ENCODE measurements around the gene WDR59.
"Not testable (repeated sequence)": the region's sequence is repeated elsewhere in the genome, so short reads cannot be mapped to it uniquely, and the experiment has no call there.

Gene WDR59, protein sequence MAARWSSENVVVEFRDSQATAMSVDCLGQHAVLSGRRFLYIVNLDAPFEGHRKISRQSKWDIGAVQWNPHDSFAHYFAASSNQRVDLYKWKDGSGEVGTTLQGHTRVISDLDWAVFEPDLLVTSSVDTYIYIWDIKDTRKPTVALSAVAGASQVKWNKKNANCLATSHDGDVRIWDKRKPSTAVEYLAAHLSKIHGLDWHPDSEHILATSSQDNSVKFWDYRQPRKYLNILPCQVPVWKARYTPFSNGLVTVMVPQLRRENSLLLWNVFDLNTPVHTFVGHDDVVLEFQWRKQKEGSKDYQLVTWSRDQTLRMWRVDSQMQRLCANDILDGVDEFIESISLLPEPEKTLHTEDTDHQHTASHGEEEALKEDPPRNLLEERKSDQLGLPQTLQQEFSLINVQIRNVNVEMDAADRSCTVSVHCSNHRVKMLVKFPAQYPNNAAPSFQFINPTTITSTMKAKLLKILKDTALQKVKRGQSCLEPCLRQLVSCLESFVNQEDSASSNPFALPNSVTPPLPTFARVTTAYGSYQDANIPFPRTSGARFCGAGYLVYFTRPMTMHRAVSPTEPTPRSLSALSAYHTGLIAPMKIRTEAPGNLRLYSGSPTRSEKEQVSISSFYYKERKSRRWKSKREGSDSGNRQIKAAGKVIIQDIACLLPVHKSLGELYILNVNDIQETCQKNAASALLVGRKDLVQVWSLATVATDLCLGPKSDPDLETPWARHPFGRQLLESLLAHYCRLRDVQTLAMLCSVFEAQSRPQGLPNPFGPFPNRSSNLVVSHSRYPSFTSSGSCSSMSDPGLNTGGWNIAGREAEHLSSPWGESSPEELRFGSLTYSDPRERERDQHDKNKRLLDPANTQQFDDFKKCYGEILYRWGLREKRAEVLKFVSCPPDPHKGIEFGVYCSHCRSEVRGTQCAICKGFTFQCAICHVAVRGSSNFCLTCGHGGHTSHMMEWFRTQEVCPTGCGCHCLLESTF

GRCh38 chr16:74984529-74985296 lies at the start of gene WDR59:
WDR59 (minus strand) TSS chr16:74985123; CDS start chr16:74985017, 106 bp downstream.
- TF ChIP-seq Cebpa-rat (IDR thresholded peaks at IDR 0.05): no peak
- peak within 1 kb of the TSS; percentile 74 to 100 (median 95) for H3K4me3 ChIP-seq
- peaks cover 18 to 31% (median 24%) of the 10 kb centered on the region in 10 experiments; a peak in 18 of 20 replicates for H3K4me1 ChIP-seq
- H3K27me3 ChIP-seq: no peaks in the 10 kb centered on the region
- peak within 1 kb of the TSS; percentile 74 to 96 (median 85) for H3K4me2 ChIP-seq
- H3K9me3 ChIP-seq (replicated peaks in 1 of 11): no peaks in the 10 kb centered on the region
- H3K36me3 ChIP-seq: 0 out of 22 replicates have a peak, but pooled peaks cover 0 to 5% (median 0%) of the 10 kb centered on the region in 11 experiments
- peak within 1 kb of the TSS; percentile 60 to 92 (median 89); a peak in 21 of 22 replicates for H3K27ac ChIP-seq
- peak within 1 kb of the TSS; percentile 79 to 98 (median 93) for H3K9ac ChIP-seq
- H4K20me1 ChIP-seq: peaks cover 0 to 26% (median 13%) of the 10 kb centered on the region in 11 experiments; a peak in 10 of 22 replicates

DNA sequence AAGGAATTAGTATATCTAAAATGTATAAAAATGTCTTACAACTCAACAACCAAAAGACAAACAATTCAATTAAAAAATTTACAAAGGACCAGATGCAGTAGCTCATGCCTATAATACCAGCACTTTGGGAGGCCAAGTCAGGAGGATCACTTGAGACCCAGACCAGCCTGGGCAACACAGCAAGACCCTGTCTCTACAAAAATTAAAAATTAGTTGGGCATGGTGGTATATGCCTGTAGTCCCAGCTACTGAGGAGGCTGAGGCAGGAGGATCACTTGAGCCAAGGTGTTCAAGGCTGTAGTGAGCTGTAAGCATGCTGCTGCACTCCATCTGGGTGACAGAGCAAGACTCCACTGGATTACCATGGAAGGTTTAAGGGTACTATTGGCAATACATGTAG lies 47.7 kb upstream of the WDR59 start:
- Histone ChIP-seq H3K4me3 (no peak overlapping the region), H3K27me3 (no peaks in the 10 kb centered on the region), H3K27ac (no peak overlapping the region), H3K4me1 (peaks cover 3 to 33% (median 10%) of the 10 kb centered on the region in 10 experiments; a peak in 15 of 20 replicates), H3K4me2 (no peak overlapping the region), H3K9ac (no peak overlapping the region), H3K36me3 (peaks cover 0 to 96% (median 61%) of the 10 kb centered on the region in 11 experiments; a peak in 20 of 22 replicates), H3K9me3 (replicated peaks in 1 of 11) (peaks cover 9 to 85% (median 59%) of the 10 kb centered on the region in 11 experiments; a peak in 21 of 22 replicates), H4K20me1 (peaks cover 0 to 65% (median 11%) of the 10 kb centered on the region in 11 experiments; a peak in 7 of 22 replicates)
- TF ChIP-seq Cebpa-rat (IDR thresholded peaks at IDR 0.05): no peak

- H3K36me3 ChIP-seq: peaks cover 0 to 79% (median 35%) of the 10 kb centered on the region in 11 experiments; a peak in 17 of 22 replicates
- peaks cover 0 to 64% (median 32%) of the 10 kb centered on the region in 11 experiments; a peak in 17 of 22 replicates for H3K9me3 ChIP-seq (replicated peaks in 1 of 11)
- no peak for TF ChIP-seq Cebpa-rat (IDR thresholded peaks at IDR 0.05)
- H4K20me1 ChIP-seq: peaks cover 0 to 78% (median 11%) of the 10 kb centered on the region in 11 experiments; a peak in 8 of 22 replicates
- no peak overlapping the region for H3K9ac ChIP-seq
- H3K27me3 ChIP-seq: no peaks in the 10 kb centered on the region
- H3K27ac ChIP-seq: no peak overlapping the region
- no peak overlapping the region for H3K4me2 ChIP-seq
- H3K4me3 ChIP-seq: no peak overlapping the region
- H3K4me1 ChIP-seq: peaks cover 11 to 49% (median 31%) of the 10 kb centered on the region in 10 experiments; a peak in 18 of 20 replicates
These were observed 44.9 kb upstream of the WDR59 start for GRCh38 chr16:75029854-75030253.

DNA sequence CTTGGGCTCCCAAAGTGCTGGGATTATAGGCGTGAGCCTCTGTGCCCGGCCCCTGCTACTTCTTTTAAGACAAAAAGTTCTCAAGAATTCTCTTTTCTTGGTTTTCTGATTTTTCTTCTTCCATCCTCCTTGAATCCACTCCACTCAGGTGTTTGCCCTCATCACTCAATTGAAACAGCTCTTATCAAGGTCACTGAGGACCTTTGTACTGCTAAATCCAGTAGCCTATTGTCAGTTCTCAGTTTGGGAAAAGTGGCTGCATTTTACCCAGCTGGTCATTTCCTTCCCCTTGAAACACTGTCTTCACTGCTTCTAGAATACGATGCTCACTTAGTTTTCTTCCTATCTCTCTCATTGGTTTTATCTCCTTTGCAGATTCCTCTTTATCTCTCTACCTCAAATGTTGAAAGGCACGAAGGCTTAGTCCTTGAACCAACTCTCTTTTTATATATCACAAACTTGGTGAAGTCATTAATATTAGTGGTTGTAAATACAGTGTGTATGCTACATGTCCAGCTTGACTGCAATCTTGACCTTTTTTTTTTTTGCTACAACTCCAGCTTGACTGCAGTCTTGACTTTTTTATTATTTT lies 43.7 kb upstream of the WDR59 start:
- peaks cover 23 to 59% (median 40%) of the 10 kb centered on the region in 10 experiments for H3K4me1 ChIP-seq

DNA sequence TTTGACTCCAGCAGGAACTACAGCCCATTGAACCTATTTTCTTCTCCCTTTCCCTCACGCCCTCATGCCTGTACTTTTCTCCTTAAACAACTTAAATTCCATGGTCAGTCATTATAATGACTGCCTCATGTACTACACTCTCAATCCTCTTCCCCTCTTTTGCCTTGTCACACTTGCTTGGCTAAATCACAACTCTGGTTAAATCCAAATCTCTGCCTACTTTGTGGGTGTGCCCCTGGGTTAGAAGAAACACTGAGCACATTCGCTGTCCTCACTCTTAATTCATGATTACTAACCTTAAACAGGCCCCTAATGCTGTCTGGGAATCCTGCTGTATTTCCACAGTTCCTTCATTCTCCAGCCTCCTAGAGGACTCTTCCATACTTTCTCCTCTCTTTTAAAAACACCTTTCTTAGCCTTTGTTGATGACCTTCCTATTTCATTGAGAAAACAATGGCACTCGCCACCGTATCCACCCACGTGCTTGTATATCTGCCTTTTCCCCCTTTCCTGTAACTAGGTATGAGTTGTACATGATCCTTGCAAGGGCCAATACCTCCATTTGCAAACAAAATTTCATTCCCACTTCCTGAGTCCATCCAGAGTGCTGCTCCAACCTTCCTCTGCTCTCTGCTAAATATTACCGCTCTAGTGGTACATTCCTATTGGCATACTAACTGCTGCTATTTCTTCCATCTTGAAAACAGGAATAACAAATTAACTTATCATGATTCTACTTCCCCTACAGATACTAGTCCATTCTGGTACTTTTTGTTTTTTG lies 42.8 kb upstream of the WDR59 start:
- peaks cover 0 to 76% (median 4%) of the 10 kb centered on the region in 11 experiments; a peak in 8 of 22 replicates for H4K20me1 ChIP-seq
- H3K27ac ChIP-seq: peak overlapping the region in 5 of 11 experiments; percentile 8 to 41 (median 21); a peak in 2 of 22 replicates

More for the DNA sequence above, 43.7 kb upstream of the WDR59 start:
- Histone ChIP-seq H4K20me1 (peaks cover 0 to 81% (median 8%) of the 10 kb centered on the region in 11 experiments; a peak in 8 of 22 replicates), H3K9me3 (replicated peaks in 1 of 11) (peaks cover 0 to 52% (median 26%) of the 10 kb centered on the region in 11 experiments; a peak in 17 of 22 replicates), H3K27me3 (no peaks in the 10 kb centered on the region), H3K27ac (0 out of 22 replicates have a peak overlapping the region, but pooled peaks of 1 of the 11 experiments have one; percentile 1), H3K4me2 (peak overlapping the region in 3 of 11 experiments; percentile 24 to 46 (median 41); a peak in 6 of 22 replicates), H3K4me3 (no peak overlapping the region), H3K9ac (no peak overlapping the region), H3K36me3 (peaks cover 0 to 67% (median 30%) of the 10 kb centered on the region in 11 experiments; a peak in 17 of 22 replicates)
- no peak for TF ChIP-seq Cebpa-rat (IDR thresholded peaks at IDR 0.05)

GRCh38 chr16:75026892-75027391 lies 42.0 kb upstream of the WDR59 start:
- Histone ChIP-seq H3K27me3 (no peaks in the 10 kb centered on the region), H3K36me3 (peaks cover 0 to 65% (median 33%) of the 10 kb centered on the region in 11 experiments; a peak in 19 of 22 replicates), H3K9me3 (replicated peaks in 1 of 11) (peaks cover 1 to 50% (median 25%) of the 10 kb centered on the region in 11 experiments), H3K4me3 (no peak overlapping the region), H3K4me2 (peak overlapping the region in 4 of 11 experiments; percentile 1 to 18 (median 4); a peak in 5 of 22 replicates), H3K27ac (peak overlapping the region in 2 of 11 experiments; percentile 9 to 41; a peak in 1 of 22 replicates), H4K20me1 (peaks cover 0 to 69% (median 4%) of the 10 kb centered on the region in 11 experiments; a peak in 8 of 22 replicates), H3K4me1 (peaks cover 25 to 62% (median 49%) of the 10 kb centered on the region in 10 experiments), H3K9ac (no peak overlapping the region)
- TF ChIP-seq Cebpa-rat (IDR thresholded peaks at IDR 0.05): no peak

More for the DNA sequence above, 42.8 kb upstream of the WDR59 start:
- H3K36me3 ChIP-seq: peaks cover 0 to 67% (median 36%) of the 10 kb centered on the region in 11 experiments; a peak in 17 of 22 replicates
- no peak for TF ChIP-seq Cebpa-rat (IDR thresholded peaks at IDR 0.05)
- no peak overlapping the region for H3K9ac ChIP-seq
- peaks cover 25 to 62% (median 49%) of the 10 kb centered on the region in 10 experiments for H3K4me1 ChIP-seq
- H3K9me3 ChIP-seq (replicated peaks in 1 of 11): peaks cover 0 to 46% (median 26%) of the 10 kb centered on the region in 11 experiments; a peak in 17 of 22 replicates
- peak overlapping the region in 8 of 11 experiments; percentile 2 to 46 (median 21); a peak in 10 of 22 replicates for H3K4me2 ChIP-seq
- no peak overlapping the region for H3K4me3 ChIP-seq
- no peaks in the 10 kb centered on the region for H3K27me3 ChIP-seq

DNA sequence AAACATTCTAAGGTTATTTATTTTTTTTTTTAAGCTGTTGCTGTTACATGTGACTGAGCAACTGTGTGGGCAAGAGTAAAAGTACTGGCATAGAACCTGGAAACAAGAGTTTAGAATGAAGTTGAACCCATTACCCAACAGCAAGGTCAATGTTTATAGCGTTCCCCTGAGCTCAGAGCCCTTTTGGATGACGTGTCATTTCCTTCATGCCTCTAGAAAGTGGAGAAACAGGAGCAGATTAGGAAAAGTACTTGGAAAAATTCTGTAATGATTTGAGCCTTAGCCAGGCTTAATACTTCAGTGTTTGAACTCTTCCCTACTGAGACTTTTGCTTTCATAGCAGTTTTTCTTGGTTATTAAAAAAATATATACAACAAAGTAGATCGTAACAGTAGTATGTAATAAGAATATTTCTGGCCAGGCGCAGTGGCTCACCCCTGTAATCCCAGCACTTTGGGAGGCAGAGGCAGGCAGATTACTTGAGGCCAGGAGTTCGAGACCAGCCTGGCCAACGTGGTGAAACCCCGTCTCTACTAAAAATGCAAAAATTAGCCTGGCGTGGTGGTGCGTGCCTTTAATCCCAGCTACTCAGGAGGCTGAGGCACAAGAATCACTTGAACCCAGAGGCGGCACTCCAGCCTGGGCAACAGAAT lies 41.4 kb upstream of the WDR59 start:
- not testable (repeated sequence) for H3K9ac ChIP-seq, H3K4me3 ChIP-seq, H3K27me3 ChIP-seq
- H3K27ac ChIP-seq: peak overlapping the region in 3 of 11 experiments; percentile 9 to 41 (median 32); a peak in 3 of 22 replicates
- H3K9me3 ChIP-seq (replicated peaks in 1 of 11): peaks cover 7 to 50% (median 27%) of the 10 kb centered on the region in 11 experiments
- H4K20me1 ChIP-seq: peaks cover 0 to 65% (median 4%) of the 10 kb centered on the region in 11 experiments; a peak in 8 of 22 replicates
- peak overlapping the region in 5 of 11 experiments; percentile 8 to 32 (median 15); a peak in 5 of 22 replicates for H3K4me2 ChIP-seq
- H3K4me1 ChIP-seq: peaks cover 25 to 62% (median 49%) of the 10 kb centered on the region in 10 experiments
- peaks cover under 1 to 65% (median 33%) of the 10 kb centered on the region in 11 experiments for H3K36me3 ChIP-seq
